ENCODE data around the gene PTPRT. TPM values are rescaled to one million over a fixed set of nuclear protein-coding genes. Genes with fewer than 3 reads are reported as not detected.

PTPRT gene
- total RNA-seq, 4 donors from 2014 or later: under 0.01 to 0.64 (median 0.40) TPM

DNA sequence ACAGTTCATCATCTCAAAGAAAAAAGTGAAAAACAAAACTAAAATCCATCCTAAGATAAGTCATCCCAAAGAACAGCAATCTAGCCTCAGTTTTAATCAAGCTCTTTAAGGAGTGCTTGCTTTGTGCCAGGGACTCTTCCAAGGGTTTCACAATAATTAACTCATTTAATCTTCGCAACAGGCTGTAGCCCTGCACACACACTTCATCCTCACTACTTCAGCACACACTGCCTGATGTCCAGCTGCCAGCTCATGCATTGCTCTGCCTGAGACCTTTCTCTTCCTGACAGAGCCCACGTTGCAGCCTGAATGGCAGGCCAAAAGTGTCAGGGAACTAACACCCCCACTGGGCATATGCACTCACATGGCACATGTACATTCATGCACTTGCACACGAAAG lies 21.2 kb upstream of the PTPRT start:
- 54 to 77% methylated on average over 2 to 3 of the region's 3 CpGs for WGBS, 2 donors (ENCODE audit: low coverage in 1 of 2)
- H3K27me3 ChIP-seq: no peaks in the 10 kb centered on the region
- TF ChIP-seq POLR2AphosphoS5 (IDR thresholded peaks at IDR 0.05) (no peak), POLR2A (IDR thresholded peaks at IDR 0.05) (no peak), EP300 (IDR thresholded peaks at IDR 0.05; ENCODE audit: low read depth) (no peak), CTCF (IDR thresholded peaks at IDR 0.05) (no peak)
- intact Hi-C loops (cut with DNase I; ENCODE audit: low total_unique reads): no loop called here
- no peaks in the 10 kb centered on the region for H3K36me3 ChIP-seq
- no peaks in the 10 kb centered on the region for H3K9me3 ChIP-seq
- no peaks in the 10 kb centered on the region for H3K4me1 ChIP-seq
- no peak overlapping the region for H3K27ac ChIP-seq
- in situ Hi-C loops (cut with MboI; ENCODE audit: low pct_ligation_motif_present in 1 of 4, low pct_unique_long_range_greater_than_20kb in 1 of 4, low sequenced_read_pairs in 3 of 4): loop anchor here in 1 of 4 donors (25.0 kb wide), 1 partner anchor 151 kb away; no protein-coding TSS in a partner anchor
- DNase-seq: no peak
- H3K4me3 ChIP-seq: no peak overlapping the region

- Histone ChIP-seq H3K27me3 (no peaks in the 10 kb centered on the region), H3K4me3 (no peak overlapping the region), H3K9me3 (no peaks in the 10 kb centered on the region), H3K36me3 (no peaks in the 10 kb centered on the region), H3K27ac (no peak overlapping the region), H3K4me1 (no peaks in the 10 kb centered on the region)
- no peak for DNase-seq
- intact Hi-C loops (cut with DNase I; ENCODE audit: low total_unique reads): no loop called here
- 0 to 54% methylated on average over 1 to 2 of the region's 2 CpGs for WGBS, 2 donors (ENCODE audit: low coverage in 1 of 2)
- no peak for TF ChIP-seq EP300 (IDR thresholded peaks at IDR 0.05; ENCODE audit: low read depth)
- no peak for TF ChIP-seq POLR2A (IDR thresholded peaks at IDR 0.05)
- TF ChIP-seq POLR2AphosphoS5 (IDR thresholded peaks at IDR 0.05): no peak
- TF ChIP-seq CTCF (IDR thresholded peaks at IDR 0.05): no peak
- in situ Hi-C loops (cut with MboI; ENCODE audit: low pct_ligation_motif_present in 1 of 4, low pct_unique_long_range_greater_than_20kb in 1 of 4, low sequenced_read_pairs in 3 of 4): loop anchor here in 1 of 4 donors (25.0 kb wide), 1 partner anchor 152 kb away; no protein-coding TSS in a partner anchor
Measured at GRCh38 chr20:43209831-43210230, 20.1 kb upstream of the PTPRT start.

DNA sequence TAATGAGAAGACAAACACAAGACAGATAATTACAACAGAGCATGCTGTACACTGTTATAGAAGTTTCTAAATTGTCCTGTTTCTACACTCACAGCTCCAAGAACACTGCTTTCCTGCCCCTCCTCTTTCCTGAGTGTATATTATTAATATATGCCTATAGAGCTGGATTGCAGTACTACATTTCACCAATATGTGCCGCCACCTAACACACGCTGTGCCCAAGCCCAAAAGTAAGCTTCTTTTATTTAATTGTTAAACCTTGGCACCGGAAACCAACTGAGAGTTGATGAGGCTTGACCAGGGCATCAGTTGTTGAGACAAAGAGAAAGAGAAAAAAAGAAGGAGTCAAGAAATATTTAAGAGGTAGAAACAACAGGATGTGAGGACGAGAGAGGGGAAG lies 16.0 kb upstream of the PTPRT start:
- no peaks in the 10 kb centered on the region for H3K4me1 ChIP-seq
- no peak for DNase-seq
- H3K9me3 ChIP-seq: no peaks in the 10 kb centered on the region
- no peaks in the 10 kb centered on the region for H3K36me3 ChIP-seq
- H3K27me3 ChIP-seq: no peaks in the 10 kb centered on the region
- TF ChIP-seq EP300 (IDR thresholded peaks at IDR 0.05; ENCODE audit: low read depth): no peak
- TF ChIP-seq CTCF (IDR thresholded peaks at IDR 0.05): no peak
- TF ChIP-seq POLR2A (IDR thresholded peaks at IDR 0.05): no peak
- TF ChIP-seq POLR2AphosphoS5 (IDR thresholded peaks at IDR 0.05): no peak
- intact Hi-C loops (cut with DNase I; ENCODE audit: low total_unique reads) (no loop called here), in situ Hi-C loops (cut with MboI; ENCODE audit: low pct_ligation_motif_present in 1 of 4, low pct_unique_long_range_greater_than_20kb in 1 of 4, low sequenced_read_pairs in 3 of 4) (loop anchor here in 1 of 4 donors (25.0 kb wide), 1 partner anchor 157 kb away; no protein-coding TSS in a partner anchor)
- no peak overlapping the region for H3K27ac ChIP-seq
- WGBS, 2 donors (ENCODE audit: low coverage in 1 of 2): 78 to 84% methylated on average over 4 of the region's 4 CpGs
- H3K4me3 ChIP-seq: no peak overlapping the region

DNA sequence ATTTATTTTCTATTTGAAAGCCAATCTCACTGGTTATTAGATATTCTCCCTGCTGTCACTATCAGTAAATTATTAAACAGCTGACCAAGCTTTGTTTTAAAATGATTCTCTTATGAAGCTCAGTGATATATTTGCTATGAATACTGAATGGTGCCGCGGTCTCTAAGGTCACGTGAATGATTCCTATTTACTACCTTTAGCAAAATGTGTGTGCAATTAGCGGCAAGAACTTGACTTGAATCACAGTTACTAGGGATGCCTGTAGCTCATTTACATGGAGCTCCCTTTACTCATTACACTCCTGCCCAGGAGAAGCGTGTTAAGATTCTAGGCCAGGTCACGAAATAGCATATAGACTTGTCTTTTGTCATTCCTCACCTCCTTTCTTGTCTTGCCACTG lies 12.4 kb upstream of the PTPRT start:
- 86% methylated on average over 6 of the region's 6 CpGs; no CpG with 5 or more reads in 1 of the 2 donors for WGBS, 2 donors (ENCODE audit: low coverage in 1 of 2)

More for the DNA sequence above, 12.4 kb upstream of the PTPRT start:
- no peaks in the 10 kb centered on the region for H3K9me3 ChIP-seq
- no peaks in the 10 kb centered on the region for H3K36me3 ChIP-seq
- intact Hi-C loops (cut with DNase I; ENCODE audit: low total_unique reads) (no loop called here), in situ Hi-C loops (cut with MboI; ENCODE audit: low pct_ligation_motif_present in 1 of 4, low pct_unique_long_range_greater_than_20kb in 1 of 4, low sequenced_read_pairs in 3 of 4) (loop anchor here in 1 of 4 donors (25.0 kb wide), 1 partner anchor 160 kb away; no protein-coding TSS in a partner anchor)
- H3K4me3 ChIP-seq: no peak overlapping the region
- H3K4me1 ChIP-seq: no peaks in the 10 kb centered on the region
- no peak for DNase-seq
- no peak overlapping the region for H3K27ac ChIP-seq
- TF ChIP-seq POLR2AphosphoS5 (IDR thresholded peaks at IDR 0.05) (no peak), EP300 (IDR thresholded peaks at IDR 0.05; ENCODE audit: low read depth) (no peak), CTCF (IDR thresholded peaks at IDR 0.05) (no peak), POLR2A (IDR thresholded peaks at IDR 0.05) (no peak)
- no peaks in the 10 kb centered on the region for H3K27me3 ChIP-seq

Measured in transverse colon (tissue), 4 donors.